NCI-H2029 (cell line): Measurements from ENCODE around the gene TBC1D32.
"Not testable (repeated sequence)": the region's sequence is repeated elsewhere in the genome, so short reads cannot be mapped to it uniquely, and the experiment has no call there.

Source experiments
- DNase-seq: peaks from one replicate; lab custom pipeline; 2025; lab: John Stamatoyannopoulos, UW

Gene TBC1D32

DNA sequence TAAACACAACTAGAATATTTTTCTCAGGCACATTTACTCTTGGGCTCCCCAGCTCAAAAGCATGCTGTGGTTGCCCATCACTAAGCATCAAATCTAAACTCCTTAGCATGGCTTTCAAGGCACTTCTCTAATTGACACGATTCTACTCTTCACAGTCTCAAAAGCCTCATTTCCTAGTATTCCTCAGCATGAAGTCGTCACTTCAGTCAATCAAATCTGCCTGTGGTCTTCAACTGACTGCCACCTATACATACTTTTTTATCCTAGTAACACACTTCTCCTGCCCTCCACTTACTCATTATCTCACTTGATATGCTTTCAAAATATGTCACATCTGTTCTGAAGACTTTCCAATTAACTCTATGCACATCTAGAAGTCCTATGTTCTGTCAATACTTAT, 110.3 kb downstream of the TBC1D32 start:
- DNase-seq = no peak

DNA sequence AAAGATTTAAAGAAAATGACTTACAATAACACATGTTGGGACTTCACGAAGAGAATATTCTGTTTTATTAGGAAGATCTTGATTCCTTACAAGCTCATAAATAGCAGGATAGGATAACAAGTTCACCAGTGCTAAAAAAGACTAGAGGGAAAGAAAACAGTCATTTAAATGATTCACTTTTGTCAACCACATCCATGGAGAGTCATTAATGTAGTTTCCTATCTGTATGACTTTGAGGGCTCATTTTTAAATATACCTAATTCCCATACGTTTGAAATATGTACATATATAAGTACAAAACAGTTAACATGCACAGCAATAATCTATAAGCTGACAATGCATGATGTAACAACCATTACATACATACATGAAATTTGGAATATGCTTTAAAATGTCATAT, 111.1 kb downstream of the TBC1D32 start:
- DNase-seq = no peak

DNA sequence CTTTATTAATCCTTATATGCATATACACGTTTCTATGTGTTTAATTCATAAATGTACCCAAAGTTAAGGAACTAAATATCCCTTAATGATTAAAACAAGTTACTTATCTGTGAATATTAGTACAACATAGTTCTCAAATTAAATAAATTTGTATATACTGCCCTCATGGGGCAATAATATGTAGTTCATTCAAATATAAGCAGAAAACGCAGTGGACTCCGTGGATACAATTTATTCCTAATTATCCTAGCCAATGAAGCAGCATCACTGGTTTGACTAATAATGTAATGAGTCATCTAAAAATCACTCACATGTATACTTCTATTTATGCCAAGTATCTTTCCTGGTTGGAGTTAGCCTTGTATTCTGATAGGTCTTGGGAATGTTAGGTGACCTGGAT, 111.6 kb downstream of the TBC1D32 start:
- DNase-seq = no peak

DNA sequence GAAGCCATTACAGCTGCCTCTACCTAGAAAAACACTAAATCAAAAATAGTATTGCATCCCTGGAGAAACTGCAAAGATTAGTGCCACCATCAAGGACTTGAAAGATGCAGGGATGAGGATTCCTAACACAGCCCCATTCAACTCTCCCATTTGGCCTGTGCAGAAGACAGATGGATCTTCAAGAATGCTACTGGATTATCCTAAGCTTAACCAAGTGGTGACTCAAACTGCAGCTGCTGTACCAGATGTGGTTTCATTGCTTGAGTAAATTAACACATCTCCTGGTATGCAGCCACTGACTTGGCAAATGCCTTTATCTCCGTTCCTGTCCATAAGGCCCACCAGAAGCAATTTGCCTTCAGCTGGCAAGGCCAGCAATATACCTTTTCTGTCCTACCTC, 117.4 kb downstream of the TBC1D32 start:
- no peak for DNase-seq

DNA sequence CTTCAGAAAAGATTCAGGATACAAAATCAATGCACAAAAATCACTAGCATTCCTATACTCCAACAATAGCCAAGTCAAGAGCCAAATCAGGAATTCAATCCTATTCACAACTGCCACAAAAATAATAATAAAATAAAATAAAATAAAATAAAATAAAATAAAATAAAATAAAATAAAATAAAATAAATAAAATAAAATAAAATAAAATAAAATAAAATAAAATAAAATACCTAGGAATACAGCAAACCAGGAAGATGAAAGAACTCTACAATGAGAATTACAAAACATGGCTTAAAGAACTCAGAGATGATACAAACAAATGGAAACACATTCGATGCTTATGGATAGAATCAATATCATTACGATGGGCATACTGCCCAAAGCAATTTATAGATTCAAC, 120.9 kb downstream of the TBC1D32 start:
- DNase-seq = not testable (repeated sequence)

DNA sequence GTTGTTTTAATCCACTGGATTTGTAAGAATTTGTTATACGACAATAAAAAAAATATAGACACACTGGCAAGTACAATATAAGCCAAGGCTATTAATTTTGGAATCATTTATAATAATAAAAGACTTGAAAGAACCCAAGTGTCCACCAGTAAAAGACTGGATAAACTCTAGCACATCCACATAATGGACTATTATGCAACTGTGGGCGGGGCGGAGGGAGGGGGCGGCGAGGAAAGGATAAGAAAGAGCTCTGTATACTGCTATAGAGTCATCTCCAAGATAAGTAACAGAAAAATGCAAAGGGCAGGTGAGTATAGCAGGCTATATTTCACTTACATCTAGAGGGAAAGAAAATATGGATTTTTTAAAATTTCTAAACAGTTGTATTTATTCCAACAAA, 123.3 kb downstream of the TBC1D32 start:
- DNase-seq = no peak

DNA sequence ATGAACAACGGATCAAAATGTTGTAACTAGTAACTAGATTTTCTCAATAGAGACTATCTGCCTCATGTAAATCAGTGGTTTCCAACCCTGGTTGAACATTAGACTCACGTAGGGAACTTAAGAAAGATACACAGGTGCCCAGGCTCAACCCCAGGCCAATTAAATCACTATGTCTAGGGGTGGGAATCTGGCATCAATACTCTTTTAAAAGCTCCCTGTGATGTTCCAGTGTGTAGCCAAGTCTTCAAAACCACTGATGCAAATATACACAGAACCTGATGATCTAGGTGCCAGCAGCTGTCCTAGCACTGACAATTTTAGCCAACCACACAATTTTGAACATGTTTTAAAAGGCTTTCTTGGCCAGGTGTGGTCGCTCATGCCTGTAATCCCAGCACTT, 128.7 kb downstream of the TBC1D32 start:
- no peak for DNase-seq

DNA sequence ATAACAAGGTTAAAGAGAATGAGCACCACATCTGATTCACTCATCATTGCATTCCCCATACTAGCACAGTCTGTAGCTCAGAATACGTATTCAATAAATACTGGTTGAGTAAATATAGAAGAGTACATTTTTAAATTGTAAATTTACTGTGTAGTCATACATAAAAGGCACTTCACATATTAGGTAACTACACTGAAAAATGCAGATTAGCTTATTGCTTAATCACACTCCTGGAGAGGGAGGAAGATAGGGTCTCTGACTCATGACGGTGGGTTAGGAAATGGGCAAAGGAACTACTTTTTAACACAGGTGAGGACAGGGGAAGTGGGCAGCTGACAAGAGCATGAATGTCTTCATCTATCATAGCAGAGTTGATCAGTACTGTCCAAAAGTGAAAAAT, 133.2 kb downstream of the TBC1D32 start:
- no peak for DNase-seq

DNA sequence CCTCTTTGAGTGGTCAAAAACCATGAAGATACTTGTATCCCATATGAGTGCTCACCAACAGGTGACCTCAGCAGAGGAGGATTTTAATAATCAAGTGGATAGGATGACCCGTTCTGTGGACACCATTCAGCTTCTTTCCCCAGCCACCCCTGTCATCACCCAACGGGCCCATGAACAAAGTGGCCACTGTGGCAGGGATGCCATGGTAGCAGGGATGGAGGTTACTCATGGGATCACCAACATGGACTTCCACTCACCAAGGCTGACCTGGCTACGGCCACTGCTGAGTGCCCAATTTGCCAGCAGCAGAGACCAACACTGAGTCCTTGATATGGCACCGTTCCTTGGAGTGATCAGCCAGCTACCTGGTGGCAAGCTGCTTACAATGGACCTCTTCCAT, 138.2 kb downstream of the TBC1D32 start:
- not testable (repeated sequence) for DNase-seq

DNA sequence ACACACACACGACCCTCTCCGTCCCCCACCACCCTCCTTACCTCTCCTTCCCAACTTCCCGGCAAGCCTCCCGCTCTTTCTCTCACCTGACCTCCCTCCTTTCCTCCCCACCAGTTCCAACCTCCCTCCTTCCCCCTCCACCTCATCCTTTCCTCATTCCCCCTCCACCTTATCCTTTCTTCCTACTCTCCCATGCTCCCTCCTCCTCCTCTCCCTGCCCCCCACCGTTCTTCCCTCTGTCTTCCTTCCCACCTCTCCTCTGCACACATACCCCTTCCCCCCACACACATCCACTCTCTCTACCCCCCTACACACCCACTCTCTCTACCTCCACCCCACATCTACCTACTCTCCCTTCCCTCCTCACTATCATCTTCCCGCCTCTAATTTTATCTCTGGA, 144.2 kb downstream of the TBC1D32 start:
- DNase-seq = no peak

DNA sequence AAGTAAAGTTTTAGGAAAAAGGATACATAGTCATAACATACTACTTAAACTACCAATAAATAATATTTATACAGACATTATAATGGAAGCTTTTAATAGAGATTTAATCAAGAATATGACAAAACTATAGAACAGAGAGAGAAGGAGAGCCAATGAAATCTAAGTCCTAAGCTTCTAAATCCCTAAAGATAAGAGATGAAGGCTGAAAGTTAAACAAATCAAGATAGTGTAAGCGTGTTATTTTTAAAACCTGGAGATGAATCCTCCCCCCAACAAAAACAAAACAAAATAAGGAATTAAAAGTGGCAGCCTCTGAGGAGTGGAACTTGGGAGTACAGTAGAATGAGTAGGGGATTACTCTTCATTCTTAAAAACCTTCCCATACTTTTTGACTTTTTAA, 145.9 kb downstream of the TBC1D32 start:
- no peak for DNase-seq

DNA sequence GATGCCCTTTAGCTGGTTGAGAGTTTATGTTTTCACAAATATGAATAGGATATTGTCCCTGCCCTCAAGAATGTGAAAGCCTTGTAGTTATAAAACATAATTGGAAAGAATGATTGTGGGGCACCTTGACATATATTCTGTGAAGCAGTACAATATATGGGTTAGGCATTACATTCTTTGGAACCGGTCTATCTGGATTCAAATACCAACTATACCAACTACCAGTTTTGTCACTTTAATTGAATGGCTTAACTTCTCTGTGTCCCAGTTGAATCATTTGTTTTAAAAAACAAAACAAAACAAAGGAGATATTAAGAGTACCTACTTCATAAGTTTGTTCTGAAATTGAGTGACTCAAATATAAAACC, 146.5 kb downstream of the TBC1D32 start:
- no peak for DNase-seq

DNA sequence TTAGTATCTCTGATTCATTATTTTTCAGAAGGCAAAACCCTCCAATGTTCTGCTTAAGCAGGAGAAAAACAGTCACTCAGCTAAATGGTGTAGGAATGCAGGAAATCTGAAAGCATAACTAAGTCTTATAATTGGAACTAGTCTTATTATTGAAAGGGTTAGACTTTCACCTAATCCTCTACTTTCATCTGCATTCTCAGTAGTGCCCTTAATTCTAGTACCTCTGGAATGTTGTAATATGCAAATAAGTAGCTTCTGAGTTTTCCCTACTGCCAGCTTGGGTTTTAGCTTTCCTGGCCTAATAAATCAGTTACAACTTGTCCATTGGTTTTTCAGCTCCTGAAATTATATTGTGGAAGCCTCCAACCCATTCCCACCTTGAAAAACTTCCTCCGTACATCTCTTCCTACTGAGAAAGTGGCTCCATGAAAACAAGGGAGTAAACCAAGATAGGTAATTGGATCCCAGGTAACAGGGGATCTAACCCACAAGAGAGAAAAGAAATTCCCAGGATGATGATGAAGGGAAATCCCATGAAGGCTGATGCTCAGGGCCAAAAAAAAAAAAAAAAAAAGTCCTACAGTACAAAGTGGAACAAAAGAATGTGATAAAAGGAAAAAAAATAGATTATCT, 147.0 kb downstream of the TBC1D32 start:
- DNase-seq = no peak

DNA sequence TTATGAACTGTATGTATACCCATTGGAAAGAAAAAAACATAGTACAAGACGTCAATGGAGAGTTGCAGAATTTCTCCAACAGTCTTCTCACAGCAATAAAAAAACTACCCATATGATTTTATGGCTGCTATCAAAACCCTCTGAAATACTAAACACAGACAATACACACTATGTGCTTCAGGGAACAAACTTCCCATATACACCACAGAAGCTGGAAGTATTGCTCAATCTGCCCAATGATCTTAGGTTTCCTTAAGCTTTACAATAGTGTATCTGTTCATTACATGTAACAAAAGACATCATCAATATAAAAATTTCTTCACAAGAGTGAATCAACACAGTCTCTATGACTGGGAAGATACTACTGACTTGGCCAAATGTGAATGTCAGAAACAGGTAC, 150.5 kb downstream of the TBC1D32 start:
- no peak for DNase-seq

DNA sequence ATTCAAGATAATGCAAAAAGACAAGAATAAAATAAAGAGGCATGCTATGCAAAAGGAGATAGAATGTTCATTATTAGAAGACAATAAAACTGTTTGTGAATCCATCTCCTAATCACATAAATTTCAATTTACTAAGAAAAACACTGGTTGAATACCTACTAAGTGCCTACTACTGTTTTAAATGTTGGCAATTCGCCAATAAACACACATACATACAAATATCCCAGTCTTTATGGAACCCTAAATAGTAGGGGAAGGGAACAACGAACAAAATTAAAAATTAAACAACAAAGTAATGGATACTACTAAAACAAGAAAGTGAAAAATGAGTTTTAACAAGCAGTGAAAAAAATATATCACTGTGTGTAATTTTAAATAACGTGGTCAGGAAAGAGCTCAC, 158.5 kb downstream of the TBC1D32 start:
- DNase-seq = no peak

DNA sequence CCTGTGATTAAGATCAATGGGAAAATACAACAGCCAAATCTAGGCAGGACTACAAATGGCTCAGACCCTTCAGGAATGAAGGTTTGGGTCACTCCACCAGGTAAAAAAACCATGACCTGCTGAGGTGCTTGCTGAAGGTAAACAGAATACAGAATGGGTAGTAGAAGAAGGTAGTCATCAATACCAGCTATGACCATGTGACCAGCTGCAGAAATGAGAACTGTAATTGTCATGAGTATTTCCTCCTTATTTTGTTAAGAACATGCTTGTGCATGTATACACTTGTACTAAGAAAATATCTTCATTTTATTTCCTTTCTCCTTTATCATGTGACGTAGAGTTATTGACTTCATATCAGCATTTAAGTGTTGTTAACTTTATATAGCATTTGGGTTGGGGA, 161.8 kb downstream of the TBC1D32 start:
- not testable (repeated sequence) for DNase-seq

DNA sequence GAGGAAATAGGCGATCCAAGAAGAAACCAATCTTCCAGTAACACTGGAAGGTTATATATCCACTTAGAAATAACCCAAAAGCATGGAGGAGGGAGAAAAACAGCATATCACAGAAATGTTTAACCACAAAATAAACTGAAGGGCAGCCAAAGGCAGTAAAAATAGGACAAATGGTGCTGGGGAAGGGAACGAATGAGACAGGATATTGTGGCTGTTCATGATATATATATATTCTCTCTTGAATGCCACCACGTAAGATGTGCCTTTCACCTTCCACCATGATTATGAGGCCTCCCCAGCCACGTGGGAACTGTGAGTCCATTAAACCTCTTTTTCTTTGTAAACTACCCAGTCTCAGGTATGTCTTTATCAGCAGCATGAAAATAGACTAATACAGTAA, 162.4 kb downstream of the TBC1D32 start:
- DNase-seq = no peak

DNA sequence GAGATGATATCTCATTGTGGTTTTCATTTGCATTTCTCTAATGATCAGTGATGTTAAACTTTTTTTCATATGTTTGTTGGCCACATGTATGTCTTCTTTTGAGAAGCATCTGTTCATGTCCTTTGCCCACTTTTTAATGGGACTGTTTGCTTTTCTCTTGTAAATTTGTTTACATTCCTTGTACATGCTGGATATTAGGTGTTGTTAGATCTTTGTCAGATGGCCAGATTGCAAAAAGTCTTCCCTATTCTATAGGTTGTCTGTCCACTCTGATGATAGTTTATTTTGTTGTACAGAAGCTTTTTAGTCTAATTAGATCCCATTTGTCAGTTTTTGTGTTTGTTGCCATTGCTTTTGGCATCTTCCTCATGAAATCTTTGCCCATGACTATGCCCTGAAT, 172.4 kb downstream of the TBC1D32 start:
- DNase-seq = no peak

DNA sequence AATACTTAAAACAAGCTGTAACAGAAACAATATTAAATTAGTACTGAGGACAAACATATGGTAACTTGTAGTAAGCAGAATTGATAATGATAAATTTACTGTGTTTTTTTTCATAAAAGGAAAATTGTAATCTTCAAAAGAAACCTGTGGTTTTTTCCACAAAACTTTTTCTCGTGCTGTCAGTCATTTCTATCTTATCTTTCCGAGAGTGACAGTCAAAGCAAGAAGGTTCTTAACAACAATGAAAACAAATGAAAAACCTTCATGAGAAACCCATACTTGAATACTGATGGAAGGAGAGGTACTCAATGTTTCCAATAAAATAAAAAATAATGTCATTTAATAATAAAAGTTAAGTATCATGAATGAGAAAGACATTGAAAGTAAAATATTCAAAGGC, 174.0 kb downstream of the TBC1D32 start:
- DNase-seq = no peak

DNA sequence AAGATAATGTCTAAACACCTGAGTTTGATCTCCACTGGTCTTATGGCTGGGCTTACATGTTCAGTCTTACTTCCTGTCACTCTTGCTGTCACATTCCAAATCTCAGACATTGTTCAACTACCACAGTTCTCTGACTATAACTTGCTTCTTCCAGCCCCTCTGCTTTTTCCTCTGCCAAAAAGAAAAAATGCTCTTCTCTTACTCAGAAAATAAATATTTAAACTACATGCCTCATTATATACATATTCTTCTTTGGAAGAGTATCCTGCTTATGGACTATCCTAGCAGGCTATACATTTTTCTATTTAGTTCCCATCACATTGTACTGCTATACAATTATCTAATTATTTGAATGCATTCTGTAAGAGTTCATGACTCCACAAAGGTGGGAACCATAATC, 175.4 kb downstream of the TBC1D32 start:
- DNase-seq = no peak

DNA sequence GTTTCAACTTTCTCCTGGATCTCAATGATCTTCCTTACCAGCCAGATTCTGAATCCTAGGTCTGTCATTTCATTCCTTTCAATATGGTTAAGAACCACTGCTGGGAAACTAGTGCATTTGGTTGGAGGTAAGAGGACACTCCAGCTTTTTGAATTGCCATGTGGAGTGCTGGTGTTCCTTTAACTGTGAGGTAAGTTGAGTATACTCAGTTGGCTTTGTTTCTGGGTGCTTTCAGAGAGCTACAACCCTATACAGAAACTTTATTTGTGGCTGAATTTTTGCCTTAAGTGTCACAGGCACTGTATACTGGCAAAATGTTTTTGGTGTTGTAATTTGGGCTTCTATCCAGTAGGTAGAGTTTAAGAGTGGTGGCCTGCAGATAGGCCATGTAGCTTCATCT, 175.8 kb downstream of the TBC1D32 start:
- DNase-seq = no peak

DNA sequence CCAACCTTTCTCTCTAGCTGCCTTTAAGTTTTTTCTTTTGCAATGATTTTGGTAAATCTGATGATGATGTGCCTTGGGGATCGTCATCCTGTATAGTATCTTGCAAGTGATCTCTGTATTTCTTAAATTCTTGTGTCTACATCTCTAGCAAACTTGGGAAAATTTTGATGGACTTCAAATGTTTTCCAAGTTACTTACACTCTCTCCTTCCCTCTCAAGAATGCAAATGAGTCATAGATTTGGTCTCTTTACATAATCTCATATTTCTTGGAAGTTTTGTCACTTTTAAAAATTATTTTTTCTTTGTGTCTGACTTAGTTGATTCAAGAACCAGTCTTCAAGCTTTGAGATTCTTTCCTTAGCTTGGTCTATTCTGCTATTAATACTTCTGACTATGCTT, 176.4 kb downstream of the TBC1D32 start:
- no peak for DNase-seq

DNA sequence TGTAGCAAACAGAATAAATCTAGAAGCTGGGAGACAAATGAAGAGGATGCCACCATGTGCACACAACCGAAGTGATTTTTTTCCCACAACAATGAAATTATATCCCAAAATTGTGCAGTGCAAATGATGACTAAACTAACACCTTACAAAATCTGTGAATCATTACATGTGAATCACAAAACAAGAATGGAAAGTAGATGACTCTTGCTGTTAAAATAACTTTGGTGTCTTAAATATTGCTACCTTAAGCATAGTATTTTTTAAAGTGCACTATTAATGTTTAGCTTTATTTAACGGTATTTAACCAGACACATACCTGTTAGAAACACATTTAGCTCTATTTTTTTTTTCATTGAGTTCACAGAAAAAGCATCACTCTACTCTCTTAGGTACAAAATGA, 190.8 kb downstream of the TBC1D32 start:
- DNase-seq = no peak

DNA sequence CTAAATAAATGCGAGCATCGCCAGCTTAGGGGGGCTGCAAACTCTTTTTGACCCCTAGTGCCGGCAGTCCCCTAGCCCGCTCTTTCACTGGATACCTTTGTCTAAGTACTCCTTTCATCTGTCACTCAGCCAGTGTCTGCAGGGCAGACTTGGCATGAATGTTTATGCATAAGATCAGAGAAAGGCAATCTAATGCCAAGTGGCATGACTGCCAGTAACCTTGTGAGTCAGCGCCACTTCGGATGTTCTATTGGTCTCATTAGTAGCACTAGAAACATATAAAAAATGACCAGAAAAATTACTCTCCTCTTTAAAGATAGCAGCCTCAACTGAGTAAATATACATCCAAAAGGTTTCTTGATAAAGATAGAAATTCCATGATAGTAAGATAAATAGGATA, 192.2 kb downstream of the TBC1D32 start:
- DNase-seq = no peak

DNA sequence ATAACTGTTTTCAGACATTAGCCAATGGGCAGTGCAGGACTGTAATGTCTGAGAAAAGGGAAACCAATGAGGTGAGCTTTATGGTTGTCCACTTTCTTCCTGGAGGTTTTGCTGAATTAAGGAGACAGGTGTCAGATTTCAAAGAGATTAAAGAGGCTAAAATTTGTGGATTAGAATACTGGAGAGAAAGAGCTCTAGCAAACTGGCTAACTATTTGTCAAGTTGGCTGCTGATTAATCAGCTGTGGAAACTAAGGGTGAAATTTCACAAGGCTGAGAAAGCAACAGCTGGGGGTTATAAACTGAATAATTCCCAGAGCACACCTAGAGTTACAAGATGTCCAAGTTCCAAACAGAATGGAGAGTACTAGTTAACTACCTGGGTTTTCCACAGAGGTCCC, 198.9 kb downstream of the TBC1D32 start:
- no peak for DNase-seq
